PC-3 (cell line): ENCODE results near the gene GMDS. TPM values are rescaled to one million over a fixed set of nuclear protein-coding genes. Genes with fewer than 3 reads are reported as not detected.

ENCODE experiments used
- ATAC-seq: fragments of 200-7000 bp; cut with Tn5 transposase; 2 replicates; pipeline ENCODE4 v1.9.1; 2020; ENCODE audit warnings: mild to moderate bottlenecking, moderate library complexity
- BruUV-seq: library from RNA; stranded (reverse); fragments of 400-500 nt; replicated peaks from 2 replicates; lab custom pipeline; 2021; lab: Mats Ljungman, UMichigan
- CTCF ChIA-PET: fragments of 300-600 bp; sonication (Branson Sonifier 250); formaldehyde crosslinking; loops from one replicate; lab custom pipeline; 2022; ENCODE audit warnings: antibody characterized with exemption; lab: Charles Lee
- POLR2A ChIA-PET: fragments of 300-600 bp; sonication (Branson Sonifier 250); formaldehyde crosslinking; loops from one replicate; lab custom pipeline; 2022; ENCODE audit warnings: antibody characterized with exemption; ENCODE audit not compliant: unreplicated experiment; lab: Charles Lee
- DNase-seq: peaks from one replicate; pipeline ENCODE4 v3.0.0-alpha.2; 2015
- H2AFZ ChIP-seq: fragments of 300-600 bp; sonication (generic); 2 replicates; pipeline ENCODE4 v1.6.0; 2016; ENCODE audit warnings: antibody characterized with exemption, low read length
- H3F3A ChIP-seq: fragments of 300-600 bp; sonication (generic); one replicate; pipeline ENCODE4 v1.6.0; 2017; ENCODE audit warnings: antibody characterized with exemption, low read length, control low read depth, mild to moderate bottlenecking; ENCODE audit not compliant: unreplicated experiment
- H3K27ac ChIP-seq: fragments of 300-600 bp; sonication (generic); 2 replicates; pipeline ENCODE4 v1.5.1; 2016; ENCODE audit warnings: mild to moderate bottlenecking, low read length
- H3K27me3 ChIP-seq: fragments of 300-600 bp; sonication (generic); 2 replicates; pipeline ENCODE4 v1.6.1; 2016; ENCODE audit warnings: low read length, mixed read lengths
- H3K36me3 ChIP-seq: fragments of 300-600 bp; sonication (generic); 2 replicates; pipeline ENCODE4 v1.6.1; 2016; ENCODE audit warnings: low read depth, mixed run types, low read length, mixed read lengths
- H3K4me1 ChIP-seq: fragments of 300-600 bp; sonication (generic); 2 replicates; pipeline ENCODE4 v1.5.1; 2016; ENCODE audit warnings: low read length; ENCODE audit not compliant: insufficient read depth
- H3K4me2 ChIP-seq: fragments of 300-600 bp; sonication (generic); 2 replicates; pipeline ENCODE4 v1.6.0; 2016; ENCODE audit warnings: low read length
- H3K4me3 ChIP-seq: fragments of 300-600 bp; sonication (generic); 2 replicates; pipeline ENCODE4 v1.5.1; 2016; ENCODE audit warnings: mild to moderate bottlenecking, low read length, mixed read lengths
- H3K79me2 ChIP-seq: fragments of 300-600 bp; sonication (generic); 2 replicates; pipeline ENCODE4 v1.6.1; 2017; ENCODE audit warnings: low read length, mixed read lengths
- H3K9ac ChIP-seq: fragments of 300-600 bp; sonication (generic); 2 replicates; pipeline ENCODE4 v1.6.0; 2016; ENCODE audit warnings: mild to moderate bottlenecking, low read length
- H3K9me2 ChIP-seq: fragments of 300-600 bp; sonication (generic); replicated peaks from 2 replicates; pipeline ENCODE4 v1.6.1; 2016; ENCODE audit warnings: mixed run types, low read length, mixed read lengths
- H3K9me3 ChIP-seq: fragments of 300-600 bp; sonication (generic); 2 replicates; pipeline ENCODE4 v1.6.1; 2016; ENCODE audit warnings: low read length, mixed read lengths
- H4K20me1 ChIP-seq: fragments of 300-600 bp; sonication (generic); 2 replicates; pipeline ENCODE4 v1.6.1; 2016; ENCODE audit warnings: low read length, mixed read lengths
- EZH2 ChIP-seq: fragments of 300-600 bp; sonication (generic); IDR thresholded peaks from one replicate; pipeline ENCODE4 v1.6.1; 2017; ENCODE audit warnings: antibody characterized with exemption, mild to moderate bottlenecking, low read length; ENCODE audit not compliant: unreplicated experiment
- EZH2phosphoT487 ChIP-seq: fragments of 300-600 bp; sonication (generic); IDR thresholded peaks from 2 replicates; pipeline ENCODE4 v1.6.1; 2018; ENCODE audit warnings: mild to moderate bottlenecking, antibody characterized with exemption, low read length, borderline replicate concordance
- intact Hi-C: fragments of 100-400 bp; cut with micrococcal nuclease; formaldehyde crosslinking; loops from 2 replicates; pipeline ENCODE4 v1.9.0; 2023
- total RNA-seq: library from RNA; depleted of rRNA; stranded (reverse); fragments of >200 nt; gene quantifications from 2 replicates; pipeline ENCODE4 v1.2.3, GENCODE V29; 2014
- TF ChIP-seq, protein P1 (sequence below): fragments of 300-600 bp; sonication (generic); conservative IDR thresholded peaks from 2 replicates; pipeline ENCODE4 v1.5.1; 2017; ENCODE audit warnings: antibody characterized with exemption, low read depth, mild to moderate bottlenecking, low read length

Gene GMDS
- total RNA-seq, 1 experiment from 2014 or later, result 18.3 TPM

GRCh38 chr6:1594445-1595200 is 650.8 kb downstream of the GMDS start:
- DNase-seq, result no peak
- peak; percentile 25 for ATAC-seq
- POLR2A ChIA-PET, result no interaction called here

GRCh38 chr6:1593958-1594314 is 651.5 kb downstream of the GMDS start:
- ChIA-PET POLR2A (no interaction called here), CTCF (interaction anchor here (0.9 kb wide), 1 partner anchor 93 kb away, joined by 3 read pairs; no protein-coding TSS in a partner anchor)
- H3K4me2 ChIP-seq, result peak overlapping the region; percentile 82
- no peak for DNase-seq
- TF ChIP-seq EZH2, result no peak
- TF ChIP-seq, protein P1, sequence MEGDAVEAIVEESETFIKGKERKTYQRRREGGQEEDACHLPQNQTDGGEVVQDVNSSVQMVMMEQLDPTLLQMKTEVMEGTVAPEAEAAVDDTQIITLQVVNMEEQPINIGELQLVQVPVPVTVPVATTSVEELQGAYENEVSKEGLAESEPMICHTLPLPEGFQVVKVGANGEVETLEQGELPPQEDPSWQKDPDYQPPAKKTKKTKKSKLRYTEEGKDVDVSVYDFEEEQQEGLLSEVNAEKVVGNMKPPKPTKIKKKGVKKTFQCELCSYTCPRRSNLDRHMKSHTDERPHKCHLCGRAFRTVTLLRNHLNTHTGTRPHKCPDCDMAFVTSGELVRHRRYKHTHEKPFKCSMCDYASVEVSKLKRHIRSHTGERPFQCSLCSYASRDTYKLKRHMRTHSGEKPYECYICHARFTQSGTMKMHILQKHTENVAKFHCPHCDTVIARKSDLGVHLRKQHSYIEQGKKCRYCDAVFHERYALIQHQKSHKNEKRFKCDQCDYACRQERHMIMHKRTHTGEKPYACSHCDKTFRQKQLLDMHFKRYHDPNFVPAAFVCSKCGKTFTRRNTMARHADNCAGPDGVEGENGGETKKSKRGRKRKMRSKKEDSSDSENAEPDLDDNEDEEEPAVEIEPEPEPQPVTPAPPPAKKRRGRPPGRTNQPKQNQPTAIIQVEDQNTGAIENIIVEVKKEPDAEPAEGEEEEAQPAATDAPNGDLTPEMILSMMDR, result no peak
- no peak for TF ChIP-seq EZH2phosphoT487
- no peak overlapping the region for H3K9ac ChIP-seq
- H3K79me2 ChIP-seq, result no peaks in the 10 kb centered on the region
- peak; percentile 6; the same call in 1 of the 2 replicates for ATAC-seq
- no peaks in the 10 kb centered on the region for H3F3A ChIP-seq
- H3K9me2 ChIP-seq, result no peaks in the 10 kb centered on the region
- H3K9me3 ChIP-seq, result no peaks in the 10 kb centered on the region
- H3K27ac ChIP-seq, result no peak overlapping the region
- no peaks in the 10 kb centered on the region for H3K36me3 ChIP-seq
- BruUV-seq, result no TSS peak
- H3K4me1 ChIP-seq, result peaks cover 39% of the 10 kb centered on the region
- H4K20me1 ChIP-seq, result no peaks in the 10 kb centered on the region
- peaks cover 20% of the 10 kb centered on the region for H3K27me3 ChIP-seq
- H3K4me3 ChIP-seq, result peak overlapping the region; percentile 59
- H2AFZ ChIP-seq, result peak overlapping the region; percentile 67
- intact Hi-C loops, result no loop called here

More at GRCh38 chr6:1594445-1595200, 650.8 kb downstream of the GMDS start:
- Histone ChIP-seq H2AFZ (peak overlapping the region; percentile 67), H3K9ac (no peak overlapping the region), H3K36me3 (no peaks in the 10 kb centered on the region), H3K27ac (no peak overlapping the region), H3F3A (no peaks in the 10 kb centered on the region), H3K9me2 (no peaks in the 10 kb centered on the region), H4K20me1 (no peaks in the 10 kb centered on the region), H3K27me3 (peaks cover 20% of the 10 kb centered on the region), H3K9me3 (no peaks in the 10 kb centered on the region), H3K4me3 (peak overlapping the region; percentile 59), H3K79me2 (no peaks in the 10 kb centered on the region), H3K4me1 (peaks cover 39% of the 10 kb centered on the region), H3K4me2 (peak overlapping the region; percentile 82)
- CTCF ChIA-PET, result interaction anchor here (0.6 kb wide), 1 partner anchor 760 kb away, joined by 8 read pairs; no protein-coding TSS in a partner anchor
- no peak for TF ChIP-seq EZH2
- no peak for TF ChIP-seq EZH2phosphoT487
- TF ChIP-seq, protein P1, result no peak
- no TSS peak for BruUV-seq
- intact Hi-C loops, result no loop called here
